GM23248 (cell line): ENCODE data around the gene HAPLN2.

Experiments used
- EZH2 ChIP-seq: fragments of 200-600 bp; sonication (generic); IDR thresholded peaks from 2 replicates; pipeline ENCODE4 v1.6.1; 2018; ENCODE audit warnings: antibody characterized with exemption, mild to moderate bottlenecking; ENCODE audit not compliant: insufficient read depth, poor library complexity, severe bottlenecking
- EZH2phosphoT487 ChIP-seq: fragments of 200-600 bp; sonication (generic); IDR thresholded peaks from 2 replicates; pipeline ENCODE4 v1.6.1; 2018; ENCODE audit warnings: antibody characterized with exemption, moderate library complexity, mild to moderate bottlenecking, low read depth; ENCODE audit not compliant: insufficient read depth

GRCh38 chr1:156598125-156598524 lies 21.1 kb upstream of the HAPLN2 start:
- TF ChIP-seq EZH2 (no peak), EZH2phosphoT487 (no peak)
